Effector memory CD8-positive, alpha-beta T cell (primary cell): ENCODE measurements around the gene LDLRAD4.
A peak's percentile ranks its signal among the peaks of the same experiment; 100 is the strongest.

Experiments
- ATAC-seq: fragments of 150-1000 bp; cut with Tn5 transposase; replicated peaks from 2 replicates; pipeline ENCODE4 v1.10.0; 2021; ENCODE audit warnings: mild to moderate bottlenecking, moderate library complexity
- DNase-seq, 3 experiments: peaks; one replicate each; pipeline ENCODE4 v3.0.0; 2021
- H3K27ac Mint-ChIP-seq, 2 donors: one replicate each; pipeline ENCODE4 v1.8.0; 2022; ENCODE audit warnings: mild to moderate bottlenecking in 2 of 2, mixed read lengths in 2 of 2, moderate library complexity in 2 of 2
- H3K27me3 Mint-ChIP-seq, 2 donors: one replicate each; pipeline ENCODE4 v1.8.0; 2022; ENCODE audit warnings: mixed read lengths in 2 of 2
- H3K36me3 Mint-ChIP-seq: one replicate; pipeline ENCODE4 v1.8.0; 2022; ENCODE audit warnings: mild to moderate bottlenecking, moderate library complexity, mixed read lengths; ENCODE audit not compliant: insufficient read depth
- H3K4me1 Mint-ChIP-seq, 2 donors: one replicate each; pipeline ENCODE4 v1.8.0; 2022; ENCODE audit warnings: low read depth in 2 of 2, mixed read lengths in 2 of 2
- H3K4me3 Mint-ChIP-seq, 2 donors: one replicate each; pipeline ENCODE4 v1.8.0; 2022; ENCODE audit warnings: mild to moderate bottlenecking in 2 of 2, mixed read lengths in 2 of 2, moderate library complexity in 2 of 2
- H3K9me3 Mint-ChIP-seq, 2 donors: one replicate each; pipeline ENCODE4 v1.8.0; 2022; ENCODE audit warnings: mixed read lengths in 2 of 2

The LDLRAD4 gene

GRCh38 chr18:13213036-13213795 lies 5.3 kb upstream of the LDLRAD4 start:
- H3K4me1 Mint-ChIP-seq: peaks cover 0 to 6% of the 10 kb centered on the region in 2 donors
- H3K4me3 Mint-ChIP-seq: no peak overlapping the region
- ATAC-seq (no peak), DNase-seq (no peak)
- H3K27ac Mint-ChIP-seq: no peak overlapping the region
- no peaks in the 10 kb centered on the region for H3K36me3 Mint-ChIP-seq
- H3K27me3 Mint-ChIP-seq: peaks cover 48 to 86% of the 10 kb centered on the region in 2 donors
- no peaks in the 10 kb centered on the region for H3K9me3 Mint-ChIP-seq

- no peak overlapping the region for H3K27ac Mint-ChIP-seq
- H3K9me3 Mint-ChIP-seq: no peaks in the 10 kb centered on the region
- no peaks in the 10 kb centered on the region for H3K36me3 Mint-ChIP-seq
- H3K27me3 Mint-ChIP-seq: peaks cover 48 to 81% of the 10 kb centered on the region in 2 donors
- ATAC-seq (no peak), DNase-seq (no peak)
- H3K4me1 Mint-ChIP-seq: peaks cover 0 to 8% of the 10 kb centered on the region in 2 donors
- no peak overlapping the region for H3K4me3 Mint-ChIP-seq
Observed at GRCh38 chr18:13214609-13215008, 4.0 kb upstream of the LDLRAD4 start.

GRCh38 chr18:13216092-13216582 lies 2.4 kb upstream of the LDLRAD4 start:
- Mint-ChIP-seq H3K9me3 (no peaks in the 10 kb centered on the region), H3K4me1 (peaks cover 0 to 8% of the 10 kb centered on the region in 2 donors), H3K36me3 (no peaks in the 10 kb centered on the region), H3K4me3 (peak overlapping the region; percentile 59 to 63), H3K27ac (no peak overlapping the region), H3K27me3 (peaks cover 55 to 83% of the 10 kb centered on the region in 2 donors)
- ATAC-seq (peak; percentile 45), DNase-seq (peak in 2 of 3 experiments; percentile 10 to 17)

- H3K4me3 Mint-ChIP-seq: peak overlapping the region; percentile 59 to 63
Observed at GRCh38 chr18:13216711-13217465, 1.7 kb upstream of the LDLRAD4 start.

DNA sequence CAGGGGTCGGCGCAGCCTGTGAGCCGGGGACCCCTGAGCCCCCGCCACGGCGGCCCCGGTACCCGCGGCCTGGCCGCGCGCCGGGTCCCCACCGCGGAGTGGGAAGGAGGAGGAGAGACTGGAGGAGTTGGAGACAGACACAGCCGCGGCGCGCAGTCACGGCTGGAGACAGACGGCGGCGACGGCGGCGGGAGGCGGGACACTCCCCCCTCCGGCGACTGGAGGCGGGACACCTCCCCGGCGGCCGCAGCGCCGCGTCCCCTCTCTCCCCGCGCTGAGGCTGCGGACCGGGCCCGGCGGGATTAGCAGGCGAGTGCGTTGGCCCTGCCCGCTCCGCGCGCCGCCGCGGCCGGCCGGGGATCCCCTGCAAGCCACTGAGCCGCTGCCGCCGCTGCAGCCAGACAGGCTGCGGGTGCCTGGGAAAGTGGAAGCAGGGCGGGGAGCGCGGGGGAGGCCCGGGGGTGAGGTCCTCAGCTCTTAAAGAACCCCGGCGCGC lies 1.0 kb upstream of the LDLRAD4 start:
- Mint-ChIP-seq H3K27me3 (peaks cover 56 to 85% of the 10 kb centered on the region in 2 donors), H3K9me3 (no peaks in the 10 kb centered on the region), H3K27ac (no peak overlapping the region), H3K36me3 (no peaks in the 10 kb centered on the region), H3K4me1 (peaks cover 0 to 8% of the 10 kb centered on the region in 2 donors), H3K4me3 (peak overlapping the region in 1 of 2 donors; percentile 20)
- DNase-seq (peak in 2 of 3 experiments; percentile 28 to 33), ATAC-seq (peak; percentile 53)

More at GRCh38 chr18:13216711-13217465, 1.7 kb upstream of the LDLRAD4 start:
- Mint-ChIP-seq H3K4me1 (peaks cover 0 to 8% of the 10 kb centered on the region in 2 donors), H3K36me3 (no peaks in the 10 kb centered on the region), H3K9me3 (no peaks in the 10 kb centered on the region), H3K27ac (no peak overlapping the region), H3K27me3 (peaks cover 58 to 85% of the 10 kb centered on the region in 2 donors)
- ATAC-seq (peak; percentile 62), DNase-seq (peak in 1 of 3 experiments; percentile 1)

GRCh38 chr18:13217971-13218367 lies 591 bp upstream of the LDLRAD4 start:
- Mint-ChIP-seq H3K27me3 (peaks cover 51 to 85% of the 10 kb centered on the region in 2 donors), H3K4me3 (peak overlapping the region; percentile 14 to 20), H3K36me3 (no peaks in the 10 kb centered on the region), H3K27ac (no peak overlapping the region), H3K9me3 (no peaks in the 10 kb centered on the region), H3K4me1 (peaks cover 0 to 8% of the 10 kb centered on the region in 2 donors)
- ATAC-seq: no peak
- DNase-seq: no peak

DNA sequence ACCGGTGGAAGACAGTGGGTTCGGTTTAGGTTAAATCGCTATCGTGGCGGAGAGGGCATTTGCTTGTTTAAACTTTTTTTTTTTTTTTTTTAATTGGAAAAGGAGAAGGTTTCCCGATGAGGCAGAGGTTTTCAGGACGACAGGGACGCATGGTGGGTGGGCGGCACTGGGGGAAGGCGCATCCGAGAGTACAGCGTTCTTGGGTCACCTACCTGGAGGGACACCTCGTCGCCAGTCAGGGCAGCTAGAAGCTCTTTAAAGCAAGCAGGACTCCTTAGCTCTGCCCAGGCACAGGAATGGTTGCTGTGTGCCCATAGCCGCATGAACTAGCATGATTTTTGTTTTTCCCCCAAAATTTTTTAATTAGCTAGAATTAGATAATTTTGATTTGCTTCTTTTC lies 437 bp downstream of the LDLRAD4 start:
- DNase-seq (no peak), ATAC-seq (no peak)
- no peak overlapping the region for H3K27ac Mint-ChIP-seq
- H3K9me3 Mint-ChIP-seq: no peaks in the 10 kb centered on the region
- H3K27me3 Mint-ChIP-seq: peaks cover 52 to 80% of the 10 kb centered on the region in 2 donors
- H3K36me3 Mint-ChIP-seq: no peaks in the 10 kb centered on the region
- H3K4me3 Mint-ChIP-seq: peak overlapping the region; percentile 43 to 45
- peaks cover 0 to 8% of the 10 kb centered on the region in 2 donors for H3K4me1 Mint-ChIP-seq

DNA sequence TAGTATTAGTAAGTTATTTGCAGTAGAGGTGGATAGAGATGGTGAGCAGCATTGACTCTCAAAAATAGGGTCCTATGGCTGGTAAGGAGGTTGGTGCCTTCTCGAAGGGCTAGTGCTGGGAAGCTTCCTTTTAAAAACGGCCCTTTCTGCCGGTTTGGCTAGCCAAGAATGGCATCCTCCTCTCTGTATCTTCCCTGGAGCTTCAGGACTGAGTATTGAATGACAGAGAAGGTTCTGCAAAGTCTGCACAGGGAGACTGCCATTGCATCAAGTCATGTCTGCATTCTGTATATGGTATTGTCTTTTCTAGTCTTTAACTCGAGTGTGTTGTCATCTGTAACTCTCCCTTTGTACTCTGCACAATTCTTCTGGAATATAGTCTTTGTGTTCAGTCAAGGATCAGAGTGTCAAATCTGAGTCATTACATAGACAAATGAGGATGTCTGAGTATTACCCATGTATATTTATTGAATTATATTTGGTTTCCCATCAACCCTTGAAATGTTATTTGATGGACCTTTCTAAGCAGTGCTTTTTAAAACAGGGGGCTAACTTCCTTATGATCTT lies 1.1 kb downstream of the LDLRAD4 start:
- Mint-ChIP-seq H3K4me3 (peak overlapping the region; percentile 43 to 45), H3K27me3 (peaks cover 49 to 73% of the 10 kb centered on the region in 2 donors), H3K4me1 (peaks cover 0 to 8% of the 10 kb centered on the region in 2 donors), H3K36me3 (no peaks in the 10 kb centered on the region), H3K27ac (no peak overlapping the region), H3K9me3 (no peaks in the 10 kb centered on the region)
- ATAC-seq (no peak), DNase-seq (no peak)

- H3K27me3 Mint-ChIP-seq: peaks cover 52 to 70% of the 10 kb centered on the region in 2 donors
- DNase-seq (no peak), ATAC-seq (no peak)
- no peaks in the 10 kb centered on the region for H3K36me3 Mint-ChIP-seq
- peaks cover 0 to 8% of the 10 kb centered on the region in 2 donors for H3K4me1 Mint-ChIP-seq
- H3K27ac Mint-ChIP-seq: no peak overlapping the region
- H3K4me3 Mint-ChIP-seq: no peak overlapping the region
- no peaks in the 10 kb centered on the region for H3K9me3 Mint-ChIP-seq
Observed at GRCh38 chr18:13220361-13220991, 1.9 kb downstream of the LDLRAD4 start.

DNA sequence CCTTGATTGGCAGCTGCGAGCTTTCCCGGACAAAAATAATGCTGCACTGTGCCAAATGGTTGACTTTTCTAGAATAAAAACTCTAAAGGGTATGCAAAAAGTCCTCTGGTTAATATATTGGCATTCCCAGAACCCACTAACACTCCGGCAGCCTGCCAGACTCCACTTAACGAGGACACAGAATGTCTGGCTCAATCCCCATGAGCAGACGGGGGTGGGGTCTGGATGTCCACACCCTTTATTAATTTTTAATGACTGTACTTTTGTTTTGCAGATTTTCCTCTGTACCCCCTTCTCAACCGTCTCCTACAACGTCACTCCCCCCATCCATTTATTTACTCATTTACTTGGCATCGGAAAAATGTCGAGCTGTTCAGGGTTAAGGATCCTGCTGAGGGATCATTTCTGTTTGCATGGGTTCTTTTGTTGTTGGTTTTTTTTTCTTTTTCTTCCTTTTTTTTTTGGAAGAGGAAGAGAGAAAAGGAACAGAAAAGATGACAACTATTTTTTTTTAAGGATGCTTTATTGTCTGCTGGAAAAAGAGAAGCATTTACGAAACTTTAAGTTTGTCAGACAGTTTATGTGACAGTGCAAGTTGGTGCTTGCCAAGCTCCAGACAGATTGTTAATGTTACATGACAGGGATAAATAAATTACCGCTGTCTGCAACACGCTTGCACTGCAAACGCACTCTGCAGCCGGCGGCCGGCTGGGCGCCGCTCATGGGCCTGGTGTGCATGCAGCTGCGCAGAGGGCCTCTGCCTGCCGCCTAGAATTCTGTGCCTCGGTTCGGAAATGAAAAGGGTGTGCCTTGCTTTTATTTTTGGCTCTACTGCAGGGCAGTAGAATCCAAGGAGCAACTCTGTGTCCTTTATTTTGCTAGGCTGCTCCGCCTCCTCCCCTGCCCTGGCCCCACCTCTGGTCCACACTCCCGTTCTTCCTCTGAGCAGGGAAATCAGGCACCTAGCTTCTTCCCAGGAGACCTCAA lies 3.6 kb downstream of the LDLRAD4 start:
- no peak for DNase-seq
- Mint-ChIP-seq H3K4me1 (peaks cover 0 to 3% of the 10 kb centered on the region in 2 donors), H3K27me3 (peaks cover 41 to 60% of the 10 kb centered on the region in 2 donors), H3K4me3 (no peak overlapping the region), H3K36me3 (no peaks in the 10 kb centered on the region), H3K9me3 (no peaks in the 10 kb centered on the region), H3K27ac (no peak overlapping the region)
- ATAC-seq: no peak

DNA sequence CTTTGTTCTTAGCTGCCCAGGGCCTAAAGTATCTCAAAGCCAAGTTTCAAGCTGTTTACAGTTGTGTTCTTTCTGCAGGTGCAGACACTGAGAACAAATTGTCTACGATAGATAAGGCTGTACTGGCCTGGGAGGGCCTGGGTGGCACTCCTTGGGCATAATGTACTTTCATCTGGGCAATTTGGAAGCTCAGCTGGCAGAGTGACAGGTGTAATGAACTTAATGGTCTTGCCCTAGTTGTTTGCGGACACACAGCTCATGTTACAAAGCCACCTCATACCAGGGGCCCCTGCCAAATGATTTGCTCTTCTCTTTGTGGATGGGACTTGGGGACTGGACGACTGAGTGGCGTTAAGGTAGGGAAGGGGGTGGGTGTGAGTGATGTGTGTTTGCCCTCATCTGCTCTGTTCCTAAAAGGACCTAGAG lies 4.3 kb downstream of the LDLRAD4 start:
- H3K4me1 Mint-ChIP-seq: peaks cover 0 to 3% of the 10 kb centered on the region in 2 donors
- peaks cover 41 to 66% of the 10 kb centered on the region in 2 donors for H3K27me3 Mint-ChIP-seq
- no peak for ATAC-seq
- no peak overlapping the region for H3K4me3 Mint-ChIP-seq
- H3K27ac Mint-ChIP-seq: no peak overlapping the region
- no peaks in the 10 kb centered on the region for H3K36me3 Mint-ChIP-seq
- no peaks in the 10 kb centered on the region for H3K9me3 Mint-ChIP-seq
- DNase-seq: no peak
